C4-2B (cell line): ENCODE results near the gene CYB5RL.
"Not testable (repeated sequence)": the region's sequence is repeated elsewhere in the genome, so short reads cannot be mapped to it uniquely, and the experiment has no call there.

Source experiments
- H3K27ac ChIP-seq: fragments of 450-650 bp; 2 replicates; pipeline ENCODE4 v1.5.1; 2017
- CTCF ChIP-seq: fragments of 450-650 bp; conservative IDR thresholded peaks from 2 replicates; pipeline ENCODE4 v1.5.1; 2017; ENCODE audit warnings: mild to moderate bottlenecking
- ZFX ChIP-seq: fragments of 450-650 bp; IDR thresholded peaks from 2 replicates; pipeline ENCODE4 v1.6.1; 2017

The CYB5RL gene

GRCh38 chr1:54220004-54220811 is 20.4 kb upstream of the CYB5RL start:
- no peak overlapping the region for H3K27ac ChIP-seq
- no peak for TF ChIP-seq ZFX
- no peak for TF ChIP-seq CTCF

- no peak overlapping the region for H3K27ac ChIP-seq
- TF ChIP-seq CTCF (no peak), ZFX (no peak)
Observed at GRCh38 chr1:54219688-54220003, 19.8 kb upstream of the CYB5RL start.

- H3K27ac ChIP-seq, result no peak overlapping the region
Observed at GRCh38 chr1:54218883-54219687, 19.3 kb upstream of the CYB5RL start.

GRCh38 chr1:54215523-54215922 is 15.7 kb upstream of the CYB5RL start:
- no peak for TF ChIP-seq CTCF
- no peak for TF ChIP-seq ZFX
- no peak overlapping the region for H3K27ac ChIP-seq

More at GRCh38 chr1:54218883-54219687, 19.3 kb upstream of the CYB5RL start:
- TF ChIP-seq ZFX (no peak), CTCF (no peak)

- H3K27ac ChIP-seq, result no peak overlapping the region
- TF ChIP-seq ZFX (no peak), CTCF (no peak)
Observed at GRCh38 chr1:54212872-54213271, 13.0 kb upstream of the CYB5RL start.

GRCh38 chr1:54207896-54208295 is 8.1 kb upstream of the CYB5RL start:
- H3K27ac ChIP-seq, result not testable (repeated sequence)

- no peak for TF ChIP-seq ZFX
- TF ChIP-seq CTCF, result no peak
- no peak overlapping the region for H3K27ac ChIP-seq
Observed at GRCh38 chr1:54207287-54207686, 7.5 kb upstream of the CYB5RL start.
